Trophoblast cell (in vitro differentiated cells and primary cell): ENCODE measurements around the gene SMIM14.

Source experiments
- DNase-seq, 2 donors: peaks; one replicate each; pipeline ENCODE4 v3.0.0-alpha.2; 2016
- H2AFZ ChIP-seq: 2 replicates; pipeline ENCODE4 v1.6.1; 2013; ENCODE audit warnings: low read length, moderate library complexity, mild to moderate bottlenecking; ENCODE audit not compliant: insufficient read depth, poor library complexity
- H2AK5ac ChIP-seq: 2 replicates; pipeline ENCODE4 v1.6.1; 2013; ENCODE audit warnings: mild to moderate bottlenecking, low read length
- H2BK120ac ChIP-seq: 2 replicates; pipeline ENCODE4 v1.6.1; 2013; ENCODE audit warnings: low read length, mild to moderate bottlenecking, moderate library complexity; ENCODE audit not compliant: insufficient read depth, poor library complexity
- H2BK12ac ChIP-seq: 2 replicates; pipeline ENCODE4 v1.6.1; 2013; ENCODE audit warnings: mild to moderate bottlenecking, low read length, moderate library complexity
- H2BK5ac ChIP-seq: 2 replicates; pipeline ENCODE4 v1.6.1; 2013; ENCODE audit warnings: low read length, low read depth, moderate library complexity, mild to moderate bottlenecking; ENCODE audit not compliant: poor library complexity
- H3K14ac ChIP-seq: 2 replicates; pipeline ENCODE4 v1.6.1; 2013; ENCODE audit warnings: mild to moderate bottlenecking, low read length
- H3K18ac ChIP-seq: 2 replicates; pipeline ENCODE4 v1.6.1; 2013; ENCODE audit warnings: mild to moderate bottlenecking, low read length
- H3K23ac ChIP-seq: 2 replicates; pipeline ENCODE4 v1.6.1; 2013; ENCODE audit warnings: low read length
- H3K27ac ChIP-seq: 2 replicates; pipeline ENCODE4 v1.5.1; 2013; ENCODE audit warnings: low read depth, mild to moderate bottlenecking, inconsistent platforms, low read length, moderate library complexity
- H3K27me3 ChIP-seq: 2 replicates; pipeline ENCODE4 v1.6.1; 2013; ENCODE audit warnings: inconsistent platforms, mild to moderate bottlenecking, low read length, moderate library complexity; ENCODE audit not compliant: insufficient read depth
- H3K36me3 ChIP-seq, 2 experiments: 1 replicate in 1 of 2; 2 replicates in 1 of 2; pipeline ENCODE4 v1.6.1; 2013; ENCODE audit warnings: low read length in 2 of 2, mild to moderate bottlenecking in 2 of 2, moderate library complexity in 1 of 2; ENCODE audit not compliant: insufficient read depth in 2 of 2, control insufficient read depth in 1 of 2
- H3K4ac ChIP-seq: 2 replicates; pipeline ENCODE4 v1.6.1; 2013; ENCODE audit warnings: low read depth, mild to moderate bottlenecking, low read length, moderate library complexity
- H3K4me1 ChIP-seq, 2 experiments: 1 replicate in 1 of 2; 2 replicates in 1 of 2; pipeline ENCODE4 v1.6.1; 2013; ENCODE audit warnings: low read length in 2 of 2, mild to moderate bottlenecking in 2 of 2, moderate library complexity in 1 of 2; ENCODE audit not compliant: insufficient read depth in 2 of 2, control insufficient read depth in 1 of 2
- H3K4me2 ChIP-seq: 2 replicates; pipeline ENCODE4 v1.6.1; 2013; ENCODE audit warnings: inconsistent platforms, mild to moderate bottlenecking, low read length, moderate library complexity
- H3K4me3 ChIP-seq: 2 replicates; pipeline ENCODE4 v1.5.1; 2013; ENCODE audit warnings: mild to moderate bottlenecking, low read depth, low read length, inconsistent platforms
- H3K79me1 ChIP-seq: one replicate; pipeline ENCODE4 v1.6.1; 2013; ENCODE audit warnings: low read length
- H3K79me2 ChIP-seq: 2 replicates; pipeline ENCODE4 v1.6.1; 2013; ENCODE audit warnings: low read length, mild to moderate bottlenecking; ENCODE audit not compliant: control insufficient read depth, insufficient read depth, poor library complexity
- H3K9ac ChIP-seq: 2 replicates; pipeline ENCODE4 v1.6.1; 2013; ENCODE audit warnings: mild to moderate bottlenecking, low read length
- H3K9me3 ChIP-seq: 2 replicates; pipeline ENCODE4 v1.6.1; 2013; ENCODE audit warnings: low read depth, mild to moderate bottlenecking, control low read depth, inconsistent platforms, low read length; ENCODE audit not compliant: insufficient read depth
- H4K12ac ChIP-seq: 2 replicates; pipeline ENCODE4 v1.6.1; 2013; ENCODE audit warnings: low read depth, mild to moderate bottlenecking, low read length, moderate library complexity
- H4K8ac ChIP-seq: 2 replicates; pipeline ENCODE4 v1.6.1; 2013; ENCODE audit warnings: low read depth, mild to moderate bottlenecking, low read length, moderate library complexity
- H4K91ac ChIP-seq: one replicate; pipeline ENCODE4 v1.6.1; 2013; ENCODE audit warnings: low read depth, mild to moderate bottlenecking, low read length, moderate library complexity
- WGBS: extraction: QIAGEN DNeasy Blood & Tissue Kit; methylation state at CpG from one replicate; pipeline ENCODE4 v1.1.7; 2013; ENCODE audit warnings: missing lambda C conversion rate; ENCODE audit not compliant: insufficient read length, insufficient coverage; ENCODE audit errors: extremely low coverage; 5-methylcytosine and 5-hydroxymethylcytosine counted together

The SMIM14 gene

GRCh38 chr4:39591290-39591689, 47.4 kb downstream of the SMIM14 start:
- Histone ChIP-seq H4K91ac (no peak overlapping the region), H3K14ac (no peak overlapping the region), H3K27ac (no peak overlapping the region), H4K8ac (no peak overlapping the region), H3K4me3 (no peak overlapping the region), H3K23ac (no peak overlapping the region), H4K12ac (no peak overlapping the region), H3K18ac (no peak overlapping the region), H2AK5ac (no peak overlapping the region), H3K79me1 (no peaks in the 10 kb centered on the region), H2BK5ac (no peak overlapping the region), H2AFZ (no peak overlapping the region), H3K9me3 (no peaks in the 10 kb centered on the region), H3K36me3 (peaks cover 0 to 3% of the 10 kb centered on the region in 2 experiments), H2BK12ac (no peak overlapping the region), H3K4me2 (no peak overlapping the region), H3K4ac (no peak overlapping the region), H3K4me1 (peaks cover 2 to 4% of the 10 kb centered on the region in 2 experiments), H3K9ac (no peak overlapping the region), H3K27me3 (no peaks in the 10 kb centered on the region), H3K79me2 (no peaks in the 10 kb centered on the region), H2BK120ac (no peak overlapping the region)
- no peak for DNase-seq
- no CpG with 5 or more reads among the region's 5 CpGs for WGBS

- Histone ChIP-seq H4K12ac (no peak overlapping the region), H3K4me1 (peaks cover 2 to 4% of the 10 kb centered on the region in 2 experiments), H3K9me3 (no peaks in the 10 kb centered on the region), H3K4me3 (no peak overlapping the region), H2BK5ac (no peak overlapping the region), H2AK5ac (no peak overlapping the region), H3K79me1 (no peaks in the 10 kb centered on the region), H3K27me3 (no peaks in the 10 kb centered on the region), H3K9ac (no peak overlapping the region), H3K36me3 (no peaks in the 10 kb centered on the region), H2AFZ (no peak overlapping the region), H3K4ac (no peak overlapping the region), H2BK12ac (no peak overlapping the region), H4K91ac (no peak overlapping the region), H3K14ac (no peak overlapping the region), H3K27ac (peak overlapping the region; percentile 15), H3K79me2 (no peaks in the 10 kb centered on the region), H4K8ac (no peak overlapping the region), H3K4me2 (no peak overlapping the region), H3K18ac (no peak overlapping the region), H3K23ac (no peak overlapping the region), H2BK120ac (no peak overlapping the region)
- no CpG with 5 or more reads among the region's 3 CpGs for WGBS
- no peak for DNase-seq
Measured at GRCh38 chr4:39587881-39588280, 50.8 kb downstream of the SMIM14 start.

- H2AK5ac ChIP-seq: no peak overlapping the region
- H3K4me2 ChIP-seq: no peak overlapping the region
- no peaks in the 10 kb centered on the region for H3K27me3 ChIP-seq
- H4K91ac ChIP-seq: no peak overlapping the region
- H2BK5ac ChIP-seq: no peak overlapping the region
- no peaks in the 10 kb centered on the region for H3K9me3 ChIP-seq
- H3K9ac ChIP-seq: no peak overlapping the region
- H2AFZ ChIP-seq: no peak overlapping the region
- no peak overlapping the region for H3K18ac ChIP-seq
- no peak overlapping the region for H3K4me3 ChIP-seq
- no peaks in the 10 kb centered on the region for H3K4me1 ChIP-seq
- peak; percentile 9 to 32 for DNase-seq
- no peak overlapping the region for H3K4ac ChIP-seq
- no peaks in the 10 kb centered on the region for H3K79me2 ChIP-seq
- peaks cover 2% of the 10 kb centered on the region in 2 experiments for H3K36me3 ChIP-seq
- no peak overlapping the region for H2BK120ac ChIP-seq
- H3K27ac ChIP-seq: no peak overlapping the region
- no peak overlapping the region for H3K14ac ChIP-seq
- H2BK12ac ChIP-seq: no peak overlapping the region
- no peak overlapping the region for H4K8ac ChIP-seq
- H3K79me1 ChIP-seq: no peaks in the 10 kb centered on the region
- H3K23ac ChIP-seq: no peak overlapping the region
- no CpG with 5 or more reads among the region's 5 CpGs for WGBS
- H4K12ac ChIP-seq: no peak overlapping the region
Measured at GRCh38 chr4:39574946-39575345, 63.7 kb downstream of the SMIM14 start.

GRCh38 chr4:39571504-39571903, 67.2 kb downstream of the SMIM14 start:
- no peaks in the 10 kb centered on the region for H3K27me3 ChIP-seq
- no peaks in the 10 kb centered on the region for H3K4me1 ChIP-seq
- no peaks in the 10 kb centered on the region for H3K9me3 ChIP-seq
- no peak overlapping the region for H3K23ac ChIP-seq
- H3K4me2 ChIP-seq: no peak overlapping the region
- no peak overlapping the region for H3K18ac ChIP-seq
- H3K79me1 ChIP-seq: no peaks in the 10 kb centered on the region
- WGBS: no CpG with 5 or more reads among the region's 6 CpGs
- no peak overlapping the region for H4K91ac ChIP-seq
- H3K9ac ChIP-seq: no peak overlapping the region
- no peak overlapping the region for H2AK5ac ChIP-seq
- H3K4ac ChIP-seq: no peak overlapping the region
- no peak overlapping the region for H4K12ac ChIP-seq
- no peak overlapping the region for H4K8ac ChIP-seq
- no peak overlapping the region for H3K4me3 ChIP-seq
- no peak overlapping the region for H3K27ac ChIP-seq
- no peaks in the 10 kb centered on the region for H3K79me2 ChIP-seq
- H2AFZ ChIP-seq: no peak overlapping the region
- H3K14ac ChIP-seq: no peak overlapping the region
- no peak for DNase-seq
- H2BK5ac ChIP-seq: no peak overlapping the region
- no peak overlapping the region for H2BK120ac ChIP-seq
- no peak overlapping the region for H2BK12ac ChIP-seq
- H3K36me3 ChIP-seq: peaks cover 2% of the 10 kb centered on the region in 2 experiments
